GM18858 (cell line): ENCODE results near the gene SEC16A.

Source experiments
- ATAC-seq: cut with Tn5 transposase; IDR thresholded peaks from one replicate; pipeline ENCODE4 v1.9.1; 2021; ENCODE audit not compliant: unreplicated experiment

The SEC16A gene

GRCh38 chr9:136486823-136487620, 4.2 kb upstream of the SEC16A start:
- no peak for ATAC-seq

- no peak for ATAC-seq
Measured at GRCh38 chr9:136486131-136486530, 3.3 kb upstream of the SEC16A start.

GRCh38 chr9:136485049-136486045, 2.5 kb upstream of the SEC16A start:
- no peak for ATAC-seq

- ATAC-seq, result peak; percentile 3
Measured at GRCh38 chr9:136484153-136485048, 1.6 kb upstream of the SEC16A start.

DNA sequence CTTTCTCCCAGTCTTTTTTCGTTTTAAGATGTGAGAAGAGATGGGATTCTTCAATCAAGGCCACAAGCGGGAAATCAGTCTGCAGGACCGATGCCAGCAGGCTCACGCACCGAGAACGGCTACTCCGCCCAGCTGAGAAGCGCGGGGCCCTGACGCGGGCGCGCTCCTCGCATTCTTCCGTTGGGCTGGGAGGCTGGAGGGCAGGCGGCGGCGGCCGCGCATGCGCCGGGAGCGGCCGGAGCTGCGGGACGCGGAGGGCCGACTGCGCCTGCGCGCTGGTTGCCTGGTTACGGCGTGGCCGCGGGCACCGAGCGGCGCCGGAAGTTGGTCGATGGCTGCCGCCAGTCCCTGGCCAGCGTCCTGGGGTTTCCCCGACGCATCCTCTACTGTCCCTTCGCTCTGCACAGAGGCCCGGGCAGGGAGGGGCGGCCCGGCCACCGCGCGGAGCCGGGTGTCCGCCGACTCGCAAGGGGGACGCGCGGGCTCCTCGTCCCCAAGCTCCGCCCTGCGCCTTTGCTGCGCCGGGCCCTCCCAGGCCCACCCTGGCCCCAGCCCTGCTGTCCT, 831 bp upstream of the SEC16A start:
- peak; percentile 56 for ATAC-seq

- ATAC-seq, result no peak
Measured at GRCh38 chr9:136482046-136482792, 621 bp downstream of the SEC16A start.

DNA sequence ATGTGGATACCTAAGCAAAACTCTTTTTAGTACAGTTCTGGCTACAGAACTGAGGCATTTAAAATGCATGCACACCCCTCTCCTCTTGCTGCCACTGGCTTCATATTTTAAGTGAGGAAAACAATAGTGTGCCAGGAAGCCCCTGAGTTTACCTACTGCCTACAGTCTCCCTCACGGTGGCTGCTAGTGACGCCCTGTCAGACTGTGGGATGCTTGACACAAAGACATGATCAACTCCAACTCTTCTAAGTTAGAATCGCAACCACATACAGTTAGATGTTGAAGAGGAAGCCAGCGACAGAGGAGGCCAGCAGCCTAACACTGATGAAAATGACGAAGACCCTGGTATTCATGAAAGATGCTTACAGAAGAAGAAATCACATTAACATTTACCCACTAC, 1.3 kb downstream of the SEC16A start:
- no peak for ATAC-seq

GRCh38 chr9:136476369-136477150, 6.3 kb downstream of the SEC16A start:
- no peak for ATAC-seq

- no peak for ATAC-seq
Measured at GRCh38 chr9:136474974-136475865, 7.6 kb downstream of the SEC16A start.

GRCh38 chr9:136474021-136474640, 8.7 kb downstream of the SEC16A start:
- no peak for ATAC-seq

DNA sequence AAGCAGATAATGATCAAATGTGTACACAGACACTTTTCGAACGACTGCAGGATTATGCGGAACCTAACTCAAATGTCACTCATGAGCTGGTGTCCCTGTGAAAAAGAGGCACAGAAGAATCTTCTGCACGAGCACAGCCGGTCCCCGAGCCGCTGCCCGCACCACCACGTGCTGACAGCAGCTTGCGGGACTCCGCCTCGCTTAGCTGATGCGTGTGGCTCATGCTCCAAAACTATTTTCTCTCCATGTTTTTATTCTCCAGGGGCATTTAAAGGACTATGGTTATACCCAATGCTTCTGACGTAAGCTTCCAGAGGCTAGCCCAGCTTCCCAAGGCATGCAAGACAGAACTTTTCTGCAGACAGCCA, 9.5 kb downstream of the SEC16A start:
- no peak for ATAC-seq

DNA sequence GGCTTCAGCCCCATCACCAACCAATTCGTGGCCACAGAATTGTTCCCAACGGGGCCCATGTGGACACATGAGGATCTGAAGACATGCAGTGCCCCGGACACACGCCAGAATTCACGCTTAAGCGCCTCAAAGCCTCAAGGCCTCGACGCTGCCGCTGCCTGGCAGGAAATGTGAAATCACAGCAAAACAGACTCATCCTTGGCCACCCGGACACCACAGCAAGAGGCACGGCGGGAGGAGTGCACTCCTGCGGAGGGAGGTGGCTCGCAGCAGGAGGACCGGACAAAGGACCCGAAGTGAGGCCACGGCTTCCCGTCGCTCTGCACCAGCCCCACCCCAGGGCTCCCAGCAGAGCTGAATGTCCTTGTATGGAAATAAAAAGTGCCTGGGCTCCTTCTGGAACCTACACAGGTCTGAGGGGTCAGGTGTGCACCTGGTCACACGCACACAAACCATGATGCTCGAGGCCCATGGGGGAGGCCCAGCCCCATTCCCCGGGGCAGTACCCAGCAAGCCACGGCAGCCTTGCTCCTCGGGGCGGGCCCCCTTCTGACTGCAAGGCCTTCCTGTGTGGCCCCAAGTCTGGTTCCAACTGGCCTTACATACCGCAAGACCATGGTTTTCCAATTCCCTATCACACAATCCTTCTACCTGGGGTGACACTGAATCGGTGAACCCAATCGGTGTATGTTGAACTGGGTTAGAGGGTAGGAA, 10.0 kb downstream of the SEC16A start:
- ATAC-seq, result no peak

- ATAC-seq, result no peak
Measured at GRCh38 chr9:136471802-136472487, 10.9 kb downstream of the SEC16A start.

- no peak for ATAC-seq
Measured at GRCh38 chr9:136470792-136471469, 11.9 kb downstream of the SEC16A start.

DNA sequence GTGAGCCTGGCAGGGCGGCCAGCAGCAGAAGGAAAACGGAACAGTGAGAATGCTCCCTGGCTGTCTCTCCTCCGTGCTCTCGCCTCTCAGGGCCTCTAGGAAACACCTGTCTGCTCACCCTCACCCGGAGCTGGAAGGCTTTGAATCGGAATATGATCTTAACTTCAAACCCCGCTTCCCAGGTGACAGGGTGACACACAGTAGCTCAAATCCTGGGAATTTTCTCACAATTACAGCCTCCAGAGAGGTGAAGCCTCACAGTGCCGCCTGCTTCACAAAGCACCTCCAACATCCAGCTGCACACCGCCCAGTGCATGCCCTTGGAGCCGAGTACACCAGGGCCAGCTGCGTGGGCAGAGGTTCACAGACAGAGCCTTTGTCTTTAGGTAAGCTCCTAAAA, 12.5 kb downstream of the SEC16A start:
- ATAC-seq, result no peak

DNA sequence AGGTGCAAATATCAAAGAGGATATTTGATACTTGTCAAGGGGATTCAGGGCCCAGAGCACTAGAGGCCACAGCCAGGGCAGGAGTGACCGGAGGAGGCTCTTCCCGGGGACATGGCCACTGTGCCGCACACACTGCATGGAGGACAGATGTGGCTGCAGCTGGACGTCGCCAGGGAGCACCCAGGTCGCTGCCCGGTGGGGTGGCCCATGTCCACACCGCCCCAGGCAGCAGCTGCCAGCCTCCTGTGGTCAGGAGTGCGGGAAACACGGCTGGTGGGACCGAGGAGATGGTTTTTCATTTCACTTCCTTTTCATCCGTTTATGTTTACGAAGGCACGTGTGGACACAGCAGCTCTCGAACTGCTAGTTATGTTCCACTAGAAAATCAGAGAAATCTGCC, 15.1 kb downstream of the SEC16A start:
- ATAC-seq, result no peak
